Osteoblast (primary cell): Measurements from ENCODE around the gene ABCC4. TPM values are rescaled to one million over a fixed set of nuclear protein-coding genes. Genes with fewer than 3 reads are reported as not detected.

Experiments
- DNase-seq: peaks from one replicate; pipeline ENCODE4 v3.0.0; 2011; ENCODE audit warnings: low spot score, mixed read lengths; ENCODE audit not compliant: insufficient read length; ENCODE audit errors: missing footprints
- H2AFZ ChIP-seq: 2 replicates; pipeline ENCODE4 v1.6.0; 2011; ENCODE audit warnings: mild to moderate bottlenecking, low read length
- H3K27ac ChIP-seq: 2 replicates; pipeline ENCODE4 v1.5.1; 2011; ENCODE audit warnings: mild to moderate bottlenecking, low read depth, low read length, moderate library complexity
- H3K27me3 ChIP-seq: 2 replicates; pipeline ENCODE4 v1.6.0; 2012; ENCODE audit warnings: mild to moderate bottlenecking, control low read depth, inconsistent platforms, low read length, moderate library complexity; ENCODE audit not compliant: insufficient read depth
- H3K36me3 ChIP-seq: 2 replicates; pipeline ENCODE4 v1.5.1; 2011; ENCODE audit warnings: mild to moderate bottlenecking, low read length, control low read depth, moderate library complexity; ENCODE audit not compliant: insufficient read depth
- H3K4me1 ChIP-seq: 2 replicates; pipeline ENCODE4 v1.5.1; 2011; ENCODE audit warnings: mild to moderate bottlenecking, low read length, control low read depth, moderate library complexity; ENCODE audit not compliant: insufficient read depth
- H3K4me2 ChIP-seq: 2 replicates; pipeline ENCODE4 v1.6.0; 2011; ENCODE audit warnings: mild to moderate bottlenecking, low read length; ENCODE audit not compliant: insufficient read depth
- H3K4me3 ChIP-seq: fragments of 200-600 bp; sonication (generic); 3 replicates; pipeline ENCODE4 v1.5.1; 2012; ENCODE audit warnings: mild to moderate bottlenecking, low read length, inconsistent platforms; ENCODE audit not compliant: insufficient read depth
- H3K79me2 ChIP-seq: 2 replicates; pipeline ENCODE4 v1.6.0; 2012; ENCODE audit warnings: mild to moderate bottlenecking, low read length, control low read depth, inconsistent platforms; ENCODE audit not compliant: insufficient read depth
- H3K9me3 ChIP-seq: 2 replicates; pipeline ENCODE4 v1.5.1; 2011; ENCODE audit warnings: low read depth, low read length, control low read depth
- H4K20me1 ChIP-seq: 2 replicates; pipeline ENCODE4 v1.6.0; 2012; ENCODE audit warnings: mild to moderate bottlenecking, low read length, control low read depth; ENCODE audit not compliant: insufficient read depth
- total RNA-seq: library from RNA; depleted of rRNA; stranded (reverse); fragments of >200 nt; gene quantifications from 2 replicates; pipeline ENCODE4 v1.2.3, GENCODE V29; 2012
- TF ChIP-seq, protein P1 (sequence below): IDR thresholded peaks from 2 replicates; pipeline ENCODE4 v1.5.1; 2011; ENCODE audit warnings: mild to moderate bottlenecking, low read depth, low read length, moderate library complexity; ENCODE audit errors: extremely low read depth

The ABCC4 gene
- total RNA-seq, 1 donor: 27.5 TPM

DNA sequence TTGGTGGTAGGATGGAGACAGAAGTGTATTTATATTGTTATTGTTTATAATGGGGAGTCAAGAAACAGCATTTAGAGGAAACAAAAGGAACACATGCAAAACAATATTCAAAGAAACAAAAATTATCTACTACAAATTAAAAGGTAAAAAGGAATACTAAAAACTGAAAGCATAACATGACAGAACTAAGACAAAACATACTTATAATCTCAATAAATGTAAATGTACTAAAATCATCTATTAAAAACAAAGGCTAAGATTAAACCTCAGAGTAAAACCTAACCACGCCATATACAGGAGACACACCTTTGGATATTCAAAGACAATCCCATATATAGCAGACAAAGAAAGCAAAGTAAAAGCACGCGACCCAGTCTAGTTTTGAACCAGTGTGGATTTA is 273.6 kb downstream of the ABCC4 start:
- H3K4me1 ChIP-seq: no peaks in the 10 kb centered on the region
- no peaks in the 10 kb centered on the region for H3K9me3 ChIP-seq
- no peak overlapping the region for H3K4me3 ChIP-seq
- H3K27me3 ChIP-seq: no peaks in the 10 kb centered on the region
- no peak overlapping the region for H2AFZ ChIP-seq
- H4K20me1 ChIP-seq: no peaks in the 10 kb centered on the region
- TF ChIP-seq, protein P1, sequence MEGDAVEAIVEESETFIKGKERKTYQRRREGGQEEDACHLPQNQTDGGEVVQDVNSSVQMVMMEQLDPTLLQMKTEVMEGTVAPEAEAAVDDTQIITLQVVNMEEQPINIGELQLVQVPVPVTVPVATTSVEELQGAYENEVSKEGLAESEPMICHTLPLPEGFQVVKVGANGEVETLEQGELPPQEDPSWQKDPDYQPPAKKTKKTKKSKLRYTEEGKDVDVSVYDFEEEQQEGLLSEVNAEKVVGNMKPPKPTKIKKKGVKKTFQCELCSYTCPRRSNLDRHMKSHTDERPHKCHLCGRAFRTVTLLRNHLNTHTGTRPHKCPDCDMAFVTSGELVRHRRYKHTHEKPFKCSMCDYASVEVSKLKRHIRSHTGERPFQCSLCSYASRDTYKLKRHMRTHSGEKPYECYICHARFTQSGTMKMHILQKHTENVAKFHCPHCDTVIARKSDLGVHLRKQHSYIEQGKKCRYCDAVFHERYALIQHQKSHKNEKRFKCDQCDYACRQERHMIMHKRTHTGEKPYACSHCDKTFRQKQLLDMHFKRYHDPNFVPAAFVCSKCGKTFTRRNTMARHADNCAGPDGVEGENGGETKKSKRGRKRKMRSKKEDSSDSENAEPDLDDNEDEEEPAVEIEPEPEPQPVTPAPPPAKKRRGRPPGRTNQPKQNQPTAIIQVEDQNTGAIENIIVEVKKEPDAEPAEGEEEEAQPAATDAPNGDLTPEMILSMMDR: no peak
- no peaks in the 10 kb centered on the region for H3K79me2 ChIP-seq
- no peak for DNase-seq
- H3K36me3 ChIP-seq: no peaks in the 10 kb centered on the region
- no peak overlapping the region for H3K27ac ChIP-seq
- no peak overlapping the region for H3K4me2 ChIP-seq

DNA sequence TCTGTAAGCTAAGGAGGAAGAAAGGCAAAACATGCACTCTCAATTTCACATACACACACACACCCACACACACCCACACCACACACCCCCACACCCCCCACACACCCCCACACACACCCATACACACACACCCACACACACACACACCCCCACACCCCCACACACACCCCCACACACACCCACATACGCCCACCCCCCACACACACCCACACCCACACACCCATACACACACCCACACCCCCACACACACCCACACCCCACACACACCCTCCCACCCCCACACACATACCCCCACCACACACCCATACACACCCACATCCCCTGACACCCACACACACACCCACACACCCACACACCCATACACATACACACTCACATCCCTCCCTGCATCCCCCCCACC is 276.1 kb downstream of the ABCC4 start:
- Histone ChIP-seq H3K4me3 (no peak overlapping the region), H3K27me3 (no peaks in the 10 kb centered on the region), H3K27ac (no peak overlapping the region), H3K79me2 (no peaks in the 10 kb centered on the region), H3K9me3 (no peaks in the 10 kb centered on the region), H3K36me3 (no peaks in the 10 kb centered on the region), H3K4me2 (no peak overlapping the region), H3K4me1 (peaks cover 5% of the 10 kb centered on the region), H2AFZ (no peak overlapping the region), H4K20me1 (no peaks in the 10 kb centered on the region)
- TF ChIP-seq, protein P1: no peak
- DNase-seq: no peak

DNA sequence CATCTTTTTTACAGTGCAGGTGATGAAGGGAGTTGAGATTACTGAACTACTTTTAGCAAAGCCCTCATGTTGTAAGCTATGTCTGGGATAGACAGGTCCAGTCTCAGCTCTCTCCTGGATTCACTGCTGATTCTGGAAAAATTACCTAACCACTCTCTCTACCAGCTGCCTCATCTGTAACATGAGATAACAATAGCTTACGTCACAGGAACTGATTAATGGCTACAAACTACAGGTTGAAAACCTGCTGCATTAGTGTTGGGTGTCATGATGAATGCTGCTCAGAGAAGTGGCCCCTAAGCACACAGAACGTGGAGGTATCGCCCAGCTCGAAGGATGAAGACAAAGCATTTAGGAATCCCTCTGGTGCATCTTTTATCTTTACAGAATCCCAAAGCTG is 277.8 kb downstream of the ABCC4 start:
- TF ChIP-seq, protein P1: no peak
- no peak overlapping the region for H3K27ac ChIP-seq
- H2AFZ ChIP-seq: no peak overlapping the region
- H3K79me2 ChIP-seq: no peaks in the 10 kb centered on the region
- H3K4me1 ChIP-seq: peaks cover 8% of the 10 kb centered on the region
- H3K27me3 ChIP-seq: no peaks in the 10 kb centered on the region
- no peaks in the 10 kb centered on the region for H4K20me1 ChIP-seq
- no peak overlapping the region for H3K4me2 ChIP-seq
- no peak for DNase-seq
- no peak overlapping the region for H3K4me3 ChIP-seq
- H3K36me3 ChIP-seq: no peaks in the 10 kb centered on the region
- H3K9me3 ChIP-seq: no peaks in the 10 kb centered on the region

DNA sequence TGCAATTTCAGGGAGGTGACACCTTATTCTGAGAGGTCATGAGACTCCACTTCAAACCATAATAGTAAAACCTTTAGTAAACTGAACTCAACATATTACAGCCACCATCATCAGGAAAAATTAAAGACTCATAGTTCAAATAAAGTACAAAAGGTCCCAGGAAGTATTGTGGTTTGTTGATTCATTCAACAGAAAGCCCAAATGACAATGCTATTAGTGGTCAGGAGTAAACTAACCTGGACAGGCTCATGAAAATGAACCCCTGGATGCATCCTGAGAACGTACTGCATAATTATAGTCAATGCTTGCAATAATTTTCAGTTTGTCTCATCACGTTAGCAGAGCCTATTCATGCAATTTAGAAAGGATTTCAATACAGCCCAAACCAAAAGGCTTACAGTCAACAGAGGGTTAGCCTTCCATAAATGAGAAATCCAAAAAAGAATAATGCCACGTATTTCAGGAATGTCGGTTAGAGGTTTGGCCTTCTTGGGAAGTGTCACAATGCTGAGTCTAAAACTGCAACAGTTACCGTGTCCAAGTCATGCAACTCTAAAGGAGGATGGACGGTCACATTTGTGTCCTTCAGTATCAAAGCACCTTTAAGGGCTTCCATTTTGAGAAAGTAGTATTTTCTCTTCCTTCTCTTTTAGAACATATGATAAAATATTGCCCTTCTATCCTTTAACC is 280.8 kb downstream of the ABCC4 start:
- Histone ChIP-seq H4K20me1 (no peaks in the 10 kb centered on the region), H2AFZ (no peak overlapping the region), H3K9me3 (no peaks in the 10 kb centered on the region), H3K27ac (no peak overlapping the region), H3K4me3 (no peak overlapping the region), H3K36me3 (no peaks in the 10 kb centered on the region), H3K4me2 (no peak overlapping the region), H3K4me1 (peaks cover 8% of the 10 kb centered on the region), H3K27me3 (no peaks in the 10 kb centered on the region), H3K79me2 (no peaks in the 10 kb centered on the region)
- DNase-seq: no peak
- TF ChIP-seq, protein P1: no peak
